Fibroblast of villous mesenchyme (primary cell): Measurements from ENCODE around the gene KRTAP10-7. TPM values are rescaled to one million over a fixed set of nuclear protein-coding genes. Genes with fewer than 3 reads are reported as not detected.
"Not testable (repeated sequence)": the region's sequence is repeated elsewhere in the genome, so short reads cannot be mapped to it uniquely, and the experiment has no call there.

Experiments used
- DNase-seq: peaks from one replicate; pipeline ENCODE4 v3.0.0-alpha.2; 2010; ENCODE audit warnings: low read depth
- H3K4me3 ChIP-seq: 2 replicates; pipeline ENCODE4 v1.5.1; 2011; ENCODE audit warnings: low read depth, mild to moderate bottlenecking, low read length
- CTCF ChIP-seq: IDR thresholded peaks from 2 replicates; pipeline ENCODE4 v1.5.1; 2012; ENCODE audit warnings: low read depth, mild to moderate bottlenecking, low read length; ENCODE audit not compliant: insufficient read depth
- total RNA-seq: library from RNA; depleted of rRNA; stranded (reverse); fragments of >200 nt; gene quantifications from 2 replicates; pipeline ENCODE4 v1.2.3, GENCODE V29; 2012

Gene KRTAP10-7, protein sequence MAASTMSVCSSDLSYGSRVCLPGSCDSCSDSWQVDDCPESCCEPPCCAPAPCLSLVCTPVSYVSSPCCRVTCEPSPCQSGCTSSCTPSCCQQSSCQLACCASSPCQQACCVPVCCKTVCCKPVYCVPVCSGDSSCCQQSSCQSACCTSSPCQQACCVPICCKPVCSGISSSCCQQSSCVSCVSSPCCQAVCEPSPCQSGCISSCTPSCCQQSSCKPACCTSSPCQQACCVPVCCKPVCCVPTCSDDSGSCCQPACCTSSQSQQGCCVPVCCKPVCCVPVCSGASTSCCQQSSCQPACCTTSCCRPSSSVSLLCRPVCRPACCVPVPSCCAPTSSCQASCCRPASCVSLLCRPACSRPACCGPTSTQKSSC
- not detected in 2 replicates for total RNA-seq

GRCh38 chr21:44600118-44600978, at the start of gene KRTAP10-7:
TSS of gene KRTAP10-7 (plus strand) at chr21:44600597. CDS start at chr21:44600622, 25 bp downstream.
- H3K4me3 ChIP-seq, DNase-seq: not testable (repeated sequence)

DNA sequence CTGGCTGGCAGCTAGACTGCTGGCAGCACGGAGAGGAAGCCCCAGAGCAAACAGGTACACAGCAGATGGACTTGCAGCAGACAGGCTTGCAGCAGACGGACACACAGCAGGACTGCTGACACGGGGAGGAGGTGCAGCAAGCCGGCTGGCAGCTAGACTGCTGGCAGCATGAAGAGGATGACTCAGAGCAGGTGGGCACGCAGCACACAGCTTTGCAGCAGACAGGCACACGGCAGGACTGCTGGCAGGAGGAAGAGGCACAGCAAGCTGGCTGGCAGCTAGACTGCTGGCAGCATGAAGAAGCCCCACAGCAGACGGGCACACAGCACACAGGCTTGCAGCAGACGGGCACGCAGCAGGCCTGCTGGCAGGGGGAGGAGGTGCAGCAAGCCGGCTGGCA, 49.6 kb upstream of the KRTAP10-7 start:
- H3K4me3 ChIP-seq = no peak overlapping the region
- no peak for DNase-seq
- no peak for TF ChIP-seq CTCF

DNA sequence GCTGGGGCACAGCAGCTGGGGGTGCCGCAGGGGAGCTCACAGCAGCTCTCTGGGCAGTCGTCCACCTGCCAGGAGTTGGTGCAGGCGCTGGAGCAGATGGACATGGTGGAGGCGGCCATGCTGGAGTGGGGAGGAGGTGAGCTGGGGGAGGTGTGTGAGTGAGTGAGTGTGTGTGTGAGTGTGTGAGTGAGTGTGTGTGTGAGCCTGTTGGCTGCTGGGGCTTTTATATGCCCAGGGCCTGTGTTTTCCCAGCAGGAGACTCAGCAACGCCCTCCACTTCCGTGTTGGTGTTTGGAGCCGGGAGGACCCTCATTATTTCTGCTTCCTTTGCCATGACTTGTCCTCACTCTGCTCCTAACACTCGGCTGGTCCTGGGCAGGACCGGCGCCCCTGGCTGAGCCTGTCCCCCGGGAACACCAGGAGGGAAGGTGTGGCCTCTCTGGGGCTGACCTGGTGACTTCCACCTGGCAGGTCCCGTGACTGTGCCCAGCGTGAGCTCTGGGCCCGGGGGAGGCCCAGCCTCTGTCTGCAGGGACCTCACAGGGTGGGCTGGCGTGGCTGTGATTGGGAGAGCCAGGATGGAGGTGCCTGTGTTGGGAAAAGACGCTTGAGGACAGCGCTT, 48.9 kb upstream of the KRTAP10-7 start, which contains the start of gene KRTAP10-2:
TSS of gene KRTAP10-2 (minus strand) at position 166 of the 622 bp plus-strand sequence. CDS start at position 119, 47 bp downstream.
- no peak for TF ChIP-seq CTCF
- no peak for DNase-seq
- no peak within 1 kb of the TSS for H3K4me3 ChIP-seq

- TF ChIP-seq CTCF = no peak
- DNase-seq = no peak
- no peak overlapping the region for H3K4me3 ChIP-seq
Observed at GRCh38 chr21:44552136-44552535, 48.3 kb upstream of the KRTAP10-7 start.

GRCh38 chr21:44552681-44553080, 47.7 kb upstream of the KRTAP10-7 start:
- TF ChIP-seq CTCF = no peak
- no peak for DNase-seq
- no peak overlapping the region for H3K4me3 ChIP-seq

DNA sequence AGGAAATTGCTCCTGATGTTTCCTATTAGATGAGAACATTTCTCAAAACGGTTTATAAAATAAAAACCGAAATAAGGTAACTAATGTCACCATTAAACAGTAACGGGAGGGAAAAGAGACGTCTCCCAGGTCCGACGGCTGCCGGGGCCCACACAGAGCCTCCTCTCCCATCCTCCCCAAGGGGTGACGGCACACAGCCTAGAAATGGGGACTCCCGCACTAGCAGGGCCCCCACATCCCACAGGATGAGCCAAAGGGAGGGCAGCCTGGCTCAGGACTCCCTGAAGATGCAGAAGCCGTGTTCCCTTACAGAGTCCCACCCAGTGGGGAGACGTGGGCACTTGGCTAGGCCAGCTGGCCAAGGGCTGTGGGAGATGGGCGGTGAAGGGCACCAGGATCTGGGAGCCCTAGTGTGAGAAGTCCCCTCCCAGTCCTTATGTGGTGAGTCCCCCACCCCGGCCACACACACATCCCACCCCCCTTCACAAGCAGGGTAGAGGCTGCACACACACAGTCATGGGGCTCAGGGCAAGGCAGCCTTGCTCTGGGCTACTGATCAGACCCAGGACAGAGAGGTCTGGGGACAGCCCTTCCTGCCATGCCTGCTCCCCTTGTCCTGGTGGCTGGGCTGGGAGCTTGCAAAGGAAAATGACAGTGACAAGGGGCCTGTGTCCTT, 45.1 kb upstream of the KRTAP10-7 start:
- no peak overlapping the region for H3K4me3 ChIP-seq
- no peak for DNase-seq
- TF ChIP-seq CTCF = no peak
